C4-2B (cell line): ENCODE measurements around the gene CCDC88C.
"Not testable (repeated sequence)": the region's sequence is repeated elsewhere in the genome, so short reads cannot be mapped to it uniquely, and the experiment has no call there.

Experiments used
- H3K27ac ChIP-seq: fragments of 450-650 bp; 2 replicates; pipeline ENCODE4 v1.5.1; 2017
- CTCF ChIP-seq: fragments of 450-650 bp; conservative IDR thresholded peaks from 2 replicates; pipeline ENCODE4 v1.5.1; 2017; ENCODE audit warnings: mild to moderate bottlenecking
- ZFX ChIP-seq: fragments of 450-650 bp; IDR thresholded peaks from 2 replicates; pipeline ENCODE4 v1.6.1; 2017

The CCDC88C gene

GRCh38 chr14:91454155-91454554 is 36.5 kb upstream of the CCDC88C start:
- TF ChIP-seq CTCF = no peak
- no peak for TF ChIP-seq ZFX
- no peak overlapping the region for H3K27ac ChIP-seq

- no peak overlapping the region for H3K27ac ChIP-seq
- TF ChIP-seq ZFX = no peak
- TF ChIP-seq CTCF = no peak
Measured at GRCh38 chr14:91453744-91454143, 36.1 kb upstream of the CCDC88C start.

GRCh38 chr14:91444335-91445020 is 26.9 kb upstream of the CCDC88C start:
- no peak overlapping the region for H3K27ac ChIP-seq
- TF ChIP-seq CTCF (no peak), ZFX (no peak)

GRCh38 chr14:91439345-91439744 is 21.7 kb upstream of the CCDC88C start:
- no peak overlapping the region for H3K27ac ChIP-seq
- no peak for TF ChIP-seq ZFX
- no peak; the same call in 1 of the 2 replicates for TF ChIP-seq CTCF

GRCh38 chr14:91438845-91439244 is 21.2 kb upstream of the CCDC88C start:
- no peak overlapping the region for H3K27ac ChIP-seq
- TF ChIP-seq CTCF = no peak
- TF ChIP-seq ZFX = no peak

- H3K27ac ChIP-seq = not testable (repeated sequence)
Measured at GRCh38 chr14:91436266-91436665, 18.6 kb upstream of the CCDC88C start.

- TF ChIP-seq CTCF (no peak), ZFX (no peak)
- H3K27ac ChIP-seq = no peak overlapping the region
Measured at GRCh38 chr14:91429385-91429784, 11.8 kb upstream of the CCDC88C start.

- not testable (repeated sequence) for H3K27ac ChIP-seq
Measured at GRCh38 chr14:91428931-91429330, 11.3 kb upstream of the CCDC88C start.

GRCh38 chr14:91425531-91425944 is 7.9 kb upstream of the CCDC88C start:
- not testable (repeated sequence) for H3K27ac ChIP-seq
